Testis (tissue), 3 donors: ENCODE measurements around the gene PGLYRP2. TPM values are rescaled to one million over a fixed set of nuclear protein-coding genes. Genes with fewer than 3 reads are reported as not detected.

Source experiments
- DNase-seq: peaks from one replicate; pipeline ENCODE4 v3.0.0-alpha.2; 2019
- H3K27ac ChIP-seq, 2 donors: fragments of 200-600 bp; sonication (generic); one replicate each; pipeline ENCODE4 v1.5.1; 2019
- H3K27me3 ChIP-seq: fragments of 200-600 bp; sonication (generic); one replicate; pipeline ENCODE4 v1.5.1; 2019
- H3K36me3 ChIP-seq: fragments of 200-600 bp; sonication (generic); one replicate; pipeline ENCODE4 v1.5.1; 2017; ENCODE audit warnings: low read depth; ENCODE audit errors: missing control alignments
- H3K4me1 ChIP-seq: fragments of 200-600 bp; sonication (generic); one replicate; pipeline ENCODE4 v1.5.1; 2019
- H3K4me3 ChIP-seq, 2 donors: fragments of 200-600 bp; sonication (generic); one replicate each; pipeline ENCODE4 v1.5.1; 2017 to 2019
- H3K9me3 ChIP-seq: fragments of 200-600 bp; sonication (generic); one replicate; pipeline ENCODE4 v1.5.1; 2017
- POLR2A ChIP-seq: fragments of 450-650 bp; IDR thresholded peaks from one replicate; pipeline ENCODE4 v1.6.1; 2017; ENCODE audit warnings: antibody characterized with exemption, mild to moderate bottlenecking, moderate library complexity
- WGBS, 2 donors: methylation state at CpG; one replicate each; pipeline ENCODE4 v1.1.5; 2018; 5-methylcytosine and 5-hydroxymethylcytosine counted together
- intact Hi-C: fragments of 100-400 bp; cut with DNase I; formaldehyde crosslinking; loops from one replicate; pipeline ENCODE4 v1.15.1; 2023; ENCODE audit warnings: low total_unique reads
- polyA plus RNA-seq: library from polyadenylated mRNA; stranded (reverse); fragments of 350-450 nt; fragmentation: Illumina TruSeq; extraction: RNeasy Lipid Tissue Mini Kit (QIAGEN cat#74804); gene quantifications from one replicate; pipeline ENCODE4 v1.2.3, GENCODE V29; 2014; ENCODE audit warnings: low read depth, low replicate concordance; ENCODE audit not compliant: insufficient read depth
- total RNA-seq, 2 donors: library from RNA; depleted of rRNA; stranded (reverse); fragments of >200 nt; gene quantifications; one replicate each; pipeline ENCODE4 v1.2.3, GENCODE V29; 2016
- TF ChIP-seq, protein P1 (sequence below), 3 experiments: fragments of 450-650 bp in 2 of 3; fragments of 200-600 bp in 1 of 3; sonication (generic) in 1 of 3; IDR thresholded peaks; one replicate each; pipeline ENCODE4 v1.5.1; 2016 to 2019; ENCODE audit warnings: antibody characterized with exemption in 3 of 3, mild to moderate bottlenecking in 2 of 3, moderate library complexity in 1 of 3

Gene PGLYRP2
- total and polyA plus RNA-seq, 3 donors from 2014 or later: 27.8 to 44.4 (median 43.7) TPM

DNA sequence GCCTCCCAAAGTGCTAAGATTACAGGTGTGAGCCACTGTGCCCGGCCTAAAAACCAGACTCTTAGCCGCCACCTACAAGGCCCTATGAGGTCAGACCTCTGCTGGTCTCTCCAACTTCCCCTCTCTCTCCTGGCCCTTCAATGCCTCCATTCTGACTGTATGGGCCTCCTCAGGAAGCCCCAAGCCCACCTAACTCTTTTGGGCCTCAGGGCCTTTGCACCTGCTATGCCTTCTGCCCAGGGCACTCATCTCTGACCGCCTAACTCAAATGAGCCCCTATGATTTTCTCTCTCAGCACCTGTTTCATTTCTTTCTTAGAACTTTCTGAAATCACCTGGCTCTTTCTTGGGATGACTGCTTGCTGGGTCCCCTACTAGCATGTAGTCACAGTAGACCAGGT is 36.0 kb downstream of the PGLYRP2 start:
- 90 to 94% methylated on average over 3 of the region's 3 CpGs for WGBS, 2 donors
- H3K27ac ChIP-seq: no peak overlapping the region
- intact Hi-C loops: no loop called here
- H3K36me3 ChIP-seq: no peaks in the 10 kb centered on the region
- TF ChIP-seq, protein P1, sequence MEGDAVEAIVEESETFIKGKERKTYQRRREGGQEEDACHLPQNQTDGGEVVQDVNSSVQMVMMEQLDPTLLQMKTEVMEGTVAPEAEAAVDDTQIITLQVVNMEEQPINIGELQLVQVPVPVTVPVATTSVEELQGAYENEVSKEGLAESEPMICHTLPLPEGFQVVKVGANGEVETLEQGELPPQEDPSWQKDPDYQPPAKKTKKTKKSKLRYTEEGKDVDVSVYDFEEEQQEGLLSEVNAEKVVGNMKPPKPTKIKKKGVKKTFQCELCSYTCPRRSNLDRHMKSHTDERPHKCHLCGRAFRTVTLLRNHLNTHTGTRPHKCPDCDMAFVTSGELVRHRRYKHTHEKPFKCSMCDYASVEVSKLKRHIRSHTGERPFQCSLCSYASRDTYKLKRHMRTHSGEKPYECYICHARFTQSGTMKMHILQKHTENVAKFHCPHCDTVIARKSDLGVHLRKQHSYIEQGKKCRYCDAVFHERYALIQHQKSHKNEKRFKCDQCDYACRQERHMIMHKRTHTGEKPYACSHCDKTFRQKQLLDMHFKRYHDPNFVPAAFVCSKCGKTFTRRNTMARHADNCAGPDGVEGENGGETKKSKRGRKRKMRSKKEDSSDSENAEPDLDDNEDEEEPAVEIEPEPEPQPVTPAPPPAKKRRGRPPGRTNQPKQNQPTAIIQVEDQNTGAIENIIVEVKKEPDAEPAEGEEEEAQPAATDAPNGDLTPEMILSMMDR (IDR thresholded peaks at IDR 0.05): no peak
- H3K4me1 ChIP-seq: no peaks in the 10 kb centered on the region
- no peaks in the 10 kb centered on the region for H3K27me3 ChIP-seq
- no peak overlapping the region for H3K4me3 ChIP-seq
- no peak for DNase-seq
- H3K9me3 ChIP-seq: no peaks in the 10 kb centered on the region

DNA sequence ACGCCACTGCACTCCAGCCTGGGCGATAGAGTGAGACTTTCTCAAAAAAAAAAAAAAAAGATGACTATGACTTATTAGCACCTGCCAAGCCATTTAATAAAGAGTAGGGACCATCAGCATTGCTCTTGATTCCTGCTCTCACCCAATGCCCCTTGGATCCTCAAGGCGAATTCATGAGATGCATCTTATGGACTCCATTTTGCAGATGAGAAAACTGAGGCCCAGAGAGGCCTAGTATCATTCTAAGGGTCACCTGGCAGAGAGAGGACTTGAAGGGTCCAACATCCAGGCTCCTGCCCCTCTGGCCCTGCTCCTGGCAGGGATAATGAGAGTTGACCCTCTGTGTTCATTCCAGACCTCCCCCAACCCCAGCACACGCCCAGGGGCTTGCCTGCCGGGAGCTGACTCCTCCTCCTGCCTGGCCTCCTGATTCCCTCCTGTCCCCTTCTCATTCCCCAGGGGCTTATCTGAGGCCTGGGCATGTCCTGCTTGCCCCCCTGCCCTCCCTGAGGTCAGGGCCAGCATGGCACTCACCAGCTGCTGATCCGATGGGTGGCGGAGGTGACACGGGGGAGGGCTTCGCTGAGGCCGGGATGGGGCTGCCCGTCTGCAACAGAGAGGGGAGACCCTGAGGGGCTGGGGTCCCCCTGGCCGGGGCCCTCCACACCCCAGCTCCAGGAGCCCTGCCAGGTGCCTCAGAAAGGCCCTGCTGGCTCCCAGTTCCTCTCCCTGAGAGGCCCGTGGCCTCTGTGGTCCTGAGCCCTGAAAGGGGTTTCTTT is 37.0 kb downstream of the PGLYRP2 start:
- Histone ChIP-seq H3K27ac (no peak overlapping the region), H3K4me1 (no peaks in the 10 kb centered on the region), H3K4me3 (no peak overlapping the region), H3K36me3 (no peaks in the 10 kb centered on the region), H3K27me3 (no peaks in the 10 kb centered on the region), H3K9me3 (no peaks in the 10 kb centered on the region)
- TF ChIP-seq POLR2A: no peak
- TF ChIP-seq, protein P1 (IDR thresholded peaks at IDR 0.05): no peak
- intact Hi-C loops: no loop called here
- 81 to 86% methylated on average over 6 to 13 of the region's 13 CpGs for WGBS, 2 donors
- DNase-seq: no peak

DNA sequence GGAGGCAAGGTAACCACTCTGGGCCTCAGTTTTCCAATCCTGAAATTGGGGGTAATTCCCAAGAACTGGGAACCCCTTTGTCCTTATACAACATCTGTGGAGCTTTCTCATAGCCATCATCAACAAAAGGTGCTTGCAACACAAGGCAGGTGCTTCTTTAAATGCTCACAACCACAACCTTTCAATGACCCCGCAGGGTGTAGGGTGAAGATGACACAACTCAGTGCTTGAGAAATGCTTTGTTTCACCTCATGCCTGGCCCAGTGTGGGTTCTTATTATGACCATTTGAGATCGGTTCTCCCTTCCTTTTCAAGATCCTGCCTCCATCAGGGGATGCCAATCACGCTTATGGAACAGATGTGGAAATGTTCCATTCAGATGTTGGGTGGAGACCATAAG is 38.0 kb downstream of the PGLYRP2 start:
- no peak overlapping the region for H3K4me3 ChIP-seq
- no peak overlapping the region for H3K27ac ChIP-seq
- no peaks in the 10 kb centered on the region for H3K36me3 ChIP-seq
- H3K9me3 ChIP-seq: no peaks in the 10 kb centered on the region
- WGBS, 2 donors: 87 to 100% methylated on average over 3 of the region's 3 CpGs
- no peak for DNase-seq
- intact Hi-C loops: no loop called here
- no peak for TF ChIP-seq POLR2A
- TF ChIP-seq, protein P1 (IDR thresholded peaks at IDR 0.05): no peak
- H3K27me3 ChIP-seq: no peaks in the 10 kb centered on the region
- no peaks in the 10 kb centered on the region for H3K4me1 ChIP-seq

DNA sequence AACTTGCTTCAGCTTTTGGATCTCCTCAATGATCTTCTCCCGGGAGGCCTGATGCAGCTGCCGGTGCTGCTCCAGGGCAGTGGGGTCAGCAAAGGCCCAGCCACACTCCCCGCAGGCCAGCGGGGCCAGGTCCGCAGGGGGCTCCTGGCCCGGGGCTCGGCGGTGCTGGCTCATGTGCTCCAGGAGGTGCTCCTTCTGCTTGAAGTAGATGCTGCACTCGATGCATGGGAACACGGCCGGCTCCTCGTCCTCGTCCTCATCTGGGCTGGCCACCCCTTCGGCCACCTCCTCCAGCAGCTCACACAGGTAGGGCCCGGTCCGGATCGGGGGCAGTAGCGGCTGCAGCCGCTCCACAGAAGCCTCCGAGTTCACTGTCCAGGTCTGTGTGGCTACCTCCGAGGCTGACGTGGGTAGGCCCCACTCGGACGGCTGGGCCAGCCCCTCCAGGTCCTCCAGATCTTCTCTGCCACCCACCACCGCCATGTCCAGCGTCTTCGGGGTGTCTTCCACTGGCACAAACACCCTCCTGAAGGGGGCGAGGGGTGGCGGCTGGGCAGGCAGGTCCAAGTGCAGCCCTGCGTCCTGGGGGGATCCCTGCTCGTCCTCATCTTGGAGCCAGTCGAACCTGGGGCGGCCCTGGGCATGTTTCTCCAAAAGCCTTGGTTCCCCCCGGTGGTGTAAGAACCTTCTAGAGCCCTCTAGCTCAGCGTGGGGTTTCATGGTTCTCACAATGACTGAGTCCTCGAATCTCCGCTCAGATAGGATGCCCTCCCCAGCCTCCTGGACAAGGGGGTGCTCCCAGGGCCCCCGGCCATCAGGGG is 39.3 kb downstream of the PGLYRP2 start:
- intact Hi-C loops: loop anchor here (10.0 kb wide), 1 partner anchor 175 kb away; no protein-coding TSS in a partner anchor
- no peaks in the 10 kb centered on the region for H3K9me3 ChIP-seq
- H3K27me3 ChIP-seq: no peaks in the 10 kb centered on the region

More for the DNA sequence above, 39.3 kb downstream of the PGLYRP2 start:
- Histone ChIP-seq H3K4me1 (no peaks in the 10 kb centered on the region), H3K4me3 (no peak overlapping the region), H3K36me3 (no peaks in the 10 kb centered on the region), H3K27ac (no peak overlapping the region)
- DNase-seq: no peak
- TF ChIP-seq, protein P1 (IDR thresholded peaks at IDR 0.05): no peak
- 93 to 94% methylated on average over 34 to 37 of the region's 38 CpGs for WGBS, 2 donors
